Keratinocyte (primary cell): ENCODE measurements around the gene MPO. TPM values are rescaled to one million over a fixed set of nuclear protein-coding genes. Genes with fewer than 3 reads are reported as not detected.

ENCODE experiments used
- DNase-seq: peaks from one replicate; pipeline ENCODE4 v3.0.0-alpha.2; 2011; ENCODE audit warnings: low read depth, missing footprints, low spot score
- FAIRE-seq: peaks from 2 replicates; lab custom pipeline; 2011; peaks lifted over from hg19 to GRCh38; lab: Jason Lieb, UNC
- H2AFZ ChIP-seq: 2 replicates; pipeline ENCODE4 v1.6.0; 2012; ENCODE audit warnings: low read length, control low read depth, inconsistent platforms; ENCODE audit not compliant: control insufficient read depth
- H3K27ac ChIP-seq: 2 replicates; pipeline ENCODE4 v1.5.1; 2011; ENCODE audit warnings: low read length; ENCODE audit not compliant: control insufficient read depth, insufficient read depth
- H3K27me3 ChIP-seq: 3 replicates; pipeline ENCODE4 v1.6.0; 2011; ENCODE audit warnings: low read length; ENCODE audit not compliant: control insufficient read depth, insufficient read depth; ENCODE audit errors: extremely low read depth
- H3K36me3 ChIP-seq, 2 experiments: 2 replicates in 1 of 2; 3 replicates in 1 of 2; pipeline ENCODE4 v1.5.1; 2011; ENCODE audit warnings: low read length in 2 of 2, mild to moderate bottlenecking in 1 of 2; ENCODE audit not compliant: control insufficient read depth in 2 of 2, insufficient read depth in 2 of 2; ENCODE audit errors: extremely low read depth in 1 of 2
- H3K4me1 ChIP-seq: 3 replicates; pipeline ENCODE4 v1.5.1; 2011; ENCODE audit warnings: low read length; ENCODE audit not compliant: control insufficient read depth, insufficient read depth; ENCODE audit errors: extremely low read depth
- H3K4me2 ChIP-seq: 3 replicates; pipeline ENCODE4 v1.6.0; 2011; ENCODE audit warnings: low read depth, low read length; ENCODE audit not compliant: control insufficient read depth, insufficient read depth; ENCODE audit errors: extremely low read depth
- H3K4me3 ChIP-seq, 3 experiments: fragments of 200-600 bp in 1 of 3; sonication (generic) in 1 of 3; 2 replicates in 2 of 3; 3 replicates in 1 of 3; pipeline ENCODE4 v1.5.1; 2011 to 2016; ENCODE audit warnings: low read length in 3 of 3, mild to moderate bottlenecking in 3 of 3, control low read depth in 2 of 3, inconsistent platforms in 1 of 3, low read depth in 1 of 3, mixed read lengths in 1 of 3, mixed run types in 1 of 3, moderate library complexity in 1 of 3; ENCODE audit not compliant: control insufficient read depth in 2 of 3, insufficient read depth in 2 of 3; ENCODE audit errors: extremely low read depth in 1 of 3
- H3K79me2 ChIP-seq: 2 replicates; pipeline ENCODE4 v1.6.0; 2012; ENCODE audit warnings: low read length; ENCODE audit not compliant: control insufficient read depth, insufficient read depth
- H3K9ac ChIP-seq: 3 replicates; pipeline ENCODE4 v1.6.0; 2011; ENCODE audit warnings: low read length; ENCODE audit not compliant: control insufficient read depth, insufficient read depth; ENCODE audit errors: extremely low read depth
- H3K9me1 ChIP-seq: 3 replicates; pipeline ENCODE4 v1.6.0; 2011; ENCODE audit warnings: low read length; ENCODE audit not compliant: control insufficient read depth, insufficient read depth; ENCODE audit errors: extremely low read depth
- H3K9me3 ChIP-seq: 2 replicates; pipeline ENCODE4 v1.5.1; 2012; ENCODE audit warnings: low read depth, low read length; ENCODE audit not compliant: control insufficient read depth
- H4K20me1 ChIP-seq: 3 replicates; pipeline ENCODE4 v1.6.0; 2011; ENCODE audit warnings: low read length; ENCODE audit not compliant: control insufficient read depth, insufficient read depth; ENCODE audit errors: extremely low read depth
- CTCF ChIP-seq, 3 experiments: IDR thresholded peaks in 1 of 3; conservative IDR thresholded peaks in 1 of 3; optimal IDR thresholded peaks in 1 of 3; 2 replicates in 2 of 3; 3 replicates in 1 of 3; pipeline versions ENCODE3 to v1.5.1; 2011; ENCODE audit warnings: low read length in 3 of 3, mild to moderate bottlenecking in 3 of 3, moderate library complexity in 2 of 3, control low read depth in 1 of 3, inconsistent platforms in 1 of 3; ENCODE audit not compliant: insufficient read depth in 2 of 3; ENCODE audit errors: extremely low read depth in 1 of 3
- EZH2 ChIP-seq: IDR thresholded peaks from one replicate; pipeline ENCODE4 v1.6.1; 2012; ENCODE audit warnings: inconsistent platforms, mild to moderate bottlenecking, low read length, moderate library complexity
- dilution Hi-C: fragments of 300-500 bp; cut with MboI; formaldehyde crosslinking; loops from one replicate; pipeline ENCODE4 v1.7.0; 2020; ENCODE audit warnings: low sequenced_read_pairs; ENCODE audit not compliant: extremely low pct_ligation_motif_present
- polyA plus RNA-seq, 5 experiments: library from polyadenylated mRNA; depleted of rRNA in 3 of 5; stranded (reverse) in 3 of 5; stranded (forward) in 1 of 5; unstranded in 1 of 5; fragments of >200 nt; gene quantifications; 1 replicate in 1 of 5; 2 replicates in 3 of 5; 3 replicates in 1 of 5; pipeline versions ENCODE4 v1.2.1 to v1.2.3, GENCODE V29; 2011 to 2012; ENCODE audit warnings: missing spikeins in 2 of 5, low read depth in 1 of 5, low replicate concordance in 1 of 5

Gene MPO
- polyA plus RNA-seq, 1 donor (not counting 4 experiments of a cell fraction or from before 2014, with no cell fraction given): not detected

GRCh38 chr17:58320163-58320558 is 39.4 kb upstream of the MPO start:
- H3K9me3 ChIP-seq: no peaks in the 10 kb centered on the region
- dilution Hi-C loops: no loop called here
- no peak overlapping the region for H3K4me2 ChIP-seq
- no peaks in the 10 kb centered on the region for H3K79me2 ChIP-seq
- peaks cover 10% of the 10 kb centered on the region for H3K4me1 ChIP-seq
- FAIRE-seq: no peak
- DNase-seq: no peak
- H3K9ac ChIP-seq: no peak overlapping the region
- H3K27me3 ChIP-seq: peaks cover 25% of the 10 kb centered on the region
- no peak overlapping the region for H3K27ac ChIP-seq
- no peak overlapping the region for H2AFZ ChIP-seq
- H3K36me3 ChIP-seq: no peaks in the 10 kb centered on the region
- H4K20me1 ChIP-seq: no peaks in the 10 kb centered on the region
- TF ChIP-seq CTCF (optimal IDR thresholded peaks at IDR 0.05 in 1 of 3, IDR thresholded peaks at IDR 0.05 in 1 of 3, conservative IDR thresholded peaks at IDR 0.05 in 1 of 3; ENCODE audit: extremely low read depth in 1 of 3, insufficient read depth in 2 of 3, low read length in 3 of 3): no peak
- TF ChIP-seq EZH2: no peak
- no peak overlapping the region for H3K4me3 ChIP-seq
- peaks cover 2% of the 10 kb centered on the region for H3K9me1 ChIP-seq

DNA sequence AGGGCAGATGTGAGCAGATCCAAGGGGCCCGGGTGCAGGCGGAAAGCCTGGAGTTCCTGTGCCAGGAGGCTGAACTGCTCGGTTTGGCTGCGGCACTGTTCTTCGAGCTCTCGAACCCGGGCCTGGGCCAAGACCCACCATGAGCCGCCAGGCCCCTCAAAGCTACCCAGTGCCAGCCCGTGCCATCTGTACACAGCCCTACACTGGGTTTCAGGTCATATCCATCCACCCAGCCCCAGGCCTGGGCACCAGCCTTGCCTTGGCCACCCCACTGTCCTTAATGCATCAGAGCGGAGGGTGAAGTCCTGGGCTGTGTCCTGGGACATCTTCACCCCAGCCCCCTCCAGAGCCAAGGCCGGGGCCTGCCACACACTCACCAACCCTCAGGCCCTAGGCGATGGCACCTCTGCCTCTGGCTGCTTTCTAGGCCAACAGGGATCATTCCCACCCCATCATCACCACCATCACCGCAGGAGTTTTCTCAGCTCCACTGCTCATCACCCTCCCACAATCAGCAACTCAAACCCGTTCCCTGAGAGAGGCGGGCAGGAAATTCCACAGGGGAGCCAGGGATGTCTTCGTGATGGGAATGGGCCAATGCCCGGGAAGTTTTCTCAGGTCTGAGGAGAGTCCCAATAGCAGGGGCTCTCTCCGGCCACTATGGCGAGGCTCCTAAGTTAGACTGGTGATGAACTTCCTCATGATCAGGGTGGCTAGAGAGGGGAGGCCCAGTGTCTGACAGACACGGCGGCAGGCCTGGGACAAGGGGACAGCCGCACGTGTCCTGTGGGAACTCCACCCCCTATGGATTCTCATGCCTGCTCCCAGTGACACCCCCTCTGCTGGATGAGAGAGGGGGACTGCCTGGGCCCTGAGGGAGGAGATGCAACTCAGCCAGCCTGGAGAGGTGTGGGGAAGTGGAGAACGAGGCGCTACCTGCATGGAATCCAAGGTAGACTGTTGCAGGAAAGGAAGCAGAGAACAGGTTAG is 38.7 kb upstream of the MPO start:
- Histone ChIP-seq H4K20me1 (no peaks in the 10 kb centered on the region), H2AFZ (no peak overlapping the region), H3K9me3 (no peaks in the 10 kb centered on the region), H3K4me1 (peaks cover 8% of the 10 kb centered on the region), H3K27me3 (peaks cover 19% of the 10 kb centered on the region), H3K9ac (no peak overlapping the region), H3K79me2 (no peaks in the 10 kb centered on the region), H3K9me1 (peaks cover 2% of the 10 kb centered on the region), H3K27ac (no peak overlapping the region), H3K4me2 (no peak overlapping the region), H3K4me3 (no peak overlapping the region), H3K36me3 (no peaks in the 10 kb centered on the region)
- dilution Hi-C loops: no loop called here
- DNase-seq: no peak
- FAIRE-seq: no peak
- TF ChIP-seq EZH2 (no peak), CTCF (optimal IDR thresholded peaks at IDR 0.05 in 1 of 3, IDR thresholded peaks at IDR 0.05 in 1 of 3, conservative IDR thresholded peaks at IDR 0.05 in 1 of 3; ENCODE audit: extremely low read depth in 1 of 3, insufficient read depth in 2 of 3, low read length in 3 of 3) (no peak)
